HCT116 (cell line): ENCODE results near the gene PLEKHM1.

ENCODE experiments used
- CTCF ChIP-seq, 3 experiments: fragments of 200-600 bp in 1 of 3; sonication (generic) in 1 of 3; IDR thresholded peaks in 2 of 3; conservative IDR thresholded peaks in 1 of 3; 2 replicates each; pipeline ENCODE4 v1.5.1; 2012 to 2017; ENCODE audit warnings: low read depth in 2 of 3, low read length in 2 of 3, antibody characterized with exemption in 1 of 3, borderline replicate concordance in 1 of 3, control low read depth in 1 of 3, mild to moderate bottlenecking in 1 of 3, mixed read lengths in 1 of 3, mixed run types in 1 of 3, moderate library complexity in 1 of 3; ENCODE audit not compliant: insufficient read depth in 1 of 3
- EZH2 ChIP-seq: fragments of 200-600 bp; sonication (generic); IDR thresholded peaks from 2 replicates; pipeline ENCODE4 v1.6.1; 2017; ENCODE audit warnings: antibody characterized with exemption, mixed run types
- POLR2A ChIP-seq: IDR thresholded peaks from 2 replicates; pipeline ENCODE4 v1.7.0; 2011; ENCODE audit warnings: borderline replicate concordance; ENCODE audit not compliant: insufficient read depth, insufficient read length; ENCODE audit errors: extremely low read depth
- SIN3A ChIP-seq: IDR thresholded peaks from 2 replicates; pipeline ENCODE4 v1.6.1; 2012; ENCODE audit warnings: low read depth
- SP1 ChIP-seq: IDR thresholded peaks from 2 replicates; pipeline ENCODE4 v1.6.1; 2012; ENCODE audit warnings: low read depth
- ZFX ChIP-seq: fragments of 450-650 bp; IDR thresholded peaks from 2 replicates; pipeline ENCODE4 v1.6.1; 2017
- TF ChIP-seq, protein P1 (sequence below): IDR thresholded peaks from 2 replicates; pipeline ENCODE4 v1.6.1; 2011; ENCODE audit warnings: mild to moderate bottlenecking, low read length, moderate library complexity; ENCODE audit not compliant: insufficient replicate concordance; ENCODE audit errors: extremely low read depth

GRCh38 chr17:45398800-45399199, 91.7 kb downstream of the PLEKHM1 start:
- TF ChIP-seq ZFX (no peak), SIN3A (no peak), CTCF (IDR thresholded peaks at IDR 0.05 in 2 of 3, conservative IDR thresholded peaks at IDR 0.05 in 1 of 3; ENCODE audit: borderline replicate concordance in 1 of 3, insufficient read depth in 1 of 3, low read depth in 2 of 3, low read length in 2 of 3) (0 out of 6 replicates have a peak, but pooled peaks of 1 of the 3 experiments have one; percentile 15), POLR2A (no peak), EZH2 (no peak), SP1 (no peak)
- TF ChIP-seq, protein P1, sequence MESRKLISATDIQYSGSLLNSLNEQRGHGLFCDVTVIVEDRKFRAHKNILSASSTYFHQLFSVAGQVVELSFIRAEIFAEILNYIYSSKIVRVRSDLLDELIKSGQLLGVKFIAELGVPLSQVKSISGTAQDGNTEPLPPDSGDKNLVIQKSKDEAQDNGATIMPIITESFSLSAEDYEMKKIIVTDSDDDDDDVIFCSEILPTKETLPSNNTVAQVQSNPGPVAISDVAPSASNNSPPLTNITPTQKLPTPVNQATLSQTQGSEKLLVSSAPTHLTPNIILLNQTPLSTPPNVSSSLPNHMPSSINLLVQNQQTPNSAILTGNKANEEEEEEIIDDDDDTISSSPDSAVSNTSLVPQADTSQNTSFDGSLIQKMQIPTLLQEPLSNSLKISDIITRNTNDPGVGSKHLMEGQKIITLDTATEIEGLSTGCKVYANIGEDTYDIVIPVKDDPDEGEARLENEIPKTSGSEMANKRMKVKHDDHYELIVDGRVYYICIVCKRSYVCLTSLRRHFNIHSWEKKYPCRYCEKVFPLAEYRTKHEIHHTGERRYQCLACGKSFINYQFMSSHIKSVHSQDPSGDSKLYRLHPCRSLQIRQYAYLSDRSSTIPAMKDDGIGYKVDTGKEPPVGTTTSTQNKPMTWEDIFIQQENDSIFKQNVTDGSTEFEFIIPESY, result no peak
